HCT116 (cell line): Measurements from ENCODE around the gene HOXD13. TPM values are rescaled to one million over a fixed set of nuclear protein-coding genes. Genes with fewer than 3 reads are reported as not detected.

Experiments used
- ATAC-seq: fragments of 200-7000 bp; cut with Tn5 transposase; 2 replicates; pipeline ENCODE4 v1.9.1; 2020; ENCODE audit warnings: mild to moderate bottlenecking, moderate library complexity
- BruUV-seq: library from RNA; stranded (reverse); fragments of 400-500 nt; replicated peaks from 2 replicates; lab custom pipeline; 2021; lab: Mats Ljungman, UMichigan
- CTCF ChIA-PET: fragments of 300-600 bp; sonication (Branson Sonifier 250); formaldehyde crosslinking; loops from one replicate; lab custom pipeline; 2021; ENCODE audit warnings: antibody characterized with exemption; lab: Charles Lee
- POLR2A ChIA-PET: fragments of 300-600, 350-600 bp; sonication (Branson Sonifier 250); formaldehyde crosslinking; loops from one replicate; lab custom pipeline; 2021; ENCODE audit warnings: antibody characterized with exemption; lab: Charles Lee
- RAD21 ChIA-PET, 2 experiments: fragments of 300-600 bp; sonication (Branson Sonifier 250); formaldehyde crosslinking; loops; one replicate each; lab custom pipeline; 2023; ENCODE audit warnings: low total read pairs in 2 of 2; ENCODE audit not compliant: uncharacterized antibody in 2 of 2, unreplicated experiment in 2 of 2, low non-redundant PET in 1 of 2; lab: Charles Lee
- DNase-seq: peaks from one replicate; pipeline ENCODE4 v3.0.0-alpha.2; 2010; ENCODE audit warnings: low read depth, low spot score
- H2AFZ ChIP-seq: fragments of 200-600 bp; shearing (Covaris generic), sonication (generic); 2 replicates; pipeline ENCODE4 v1.6.1; 2017; ENCODE audit warnings: low read depth, mixed run types, mixed read lengths, antibody characterized with exemption, low read length; ENCODE audit not compliant: poor library complexity, severe bottlenecking
- H3K27ac ChIP-seq: 2 replicates; pipeline ENCODE4 v1.5.1; 2012; ENCODE audit warnings: low read depth, low read length
- H3K27me3 ChIP-seq: fragments of 200-600 bp; sonication (generic); 2 replicates; pipeline ENCODE4 v1.6.1; 2016; ENCODE audit warnings: mixed run types, low read length, mixed read lengths; ENCODE audit not compliant: insufficient read depth
- H3K36me3 ChIP-seq, 2 experiments: fragments of 200-500 bp in 1 of 2; fragments of 200-600 bp in 1 of 2; sonication (Bioruptor generic) in 1 of 2; sonication (generic) in 1 of 2; 2 replicates each; pipeline versions ENCODE4 v1.5.1 to v1.6.1; 2014 to 2016; ENCODE audit warnings: low read length in 2 of 2, inconsistent platforms in 1 of 2, mixed read lengths in 1 of 2, mixed run types in 1 of 2; ENCODE audit not compliant: insufficient read depth in 2 of 2, control insufficient read depth in 1 of 2
- H3K4me1 ChIP-seq, 2 experiments: fragments of 200-600 bp in 1 of 2; sonication (generic) in 1 of 2; 2 replicates each; pipeline versions ENCODE4 v1.5.1 to v1.6.1; 2012 to 2017; ENCODE audit warnings: low read length in 2 of 2, inconsistent platforms in 1 of 2, mild to moderate bottlenecking in 1 of 2, mixed read lengths in 1 of 2, mixed run types in 1 of 2, moderate library complexity in 1 of 2; ENCODE audit not compliant: insufficient read depth in 2 of 2, control insufficient read depth in 1 of 2
- H3K4me2 ChIP-seq: fragments of 200-600 bp; sonication (generic); 2 replicates; pipeline ENCODE4 v1.6.1; 2017; ENCODE audit warnings: mixed run types, low read length, mixed read lengths
- H3K4me3 ChIP-seq, 2 experiments: fragments of 200-600 bp in 1 of 2; sonication (generic) in 1 of 2; replicated peaks in 1 of 2; 2 replicates each; pipeline ENCODE4 v1.5.1; 2011 to 2016; ENCODE audit warnings: low read length in 2 of 2, control low read depth in 1 of 2, low read depth in 1 of 2, mild to moderate bottlenecking in 1 of 2, mixed read lengths in 1 of 2, mixed run types in 1 of 2
- H3K79me2 ChIP-seq: fragments of 200-600 bp; sonication (generic); 2 replicates; pipeline ENCODE4 v1.6.1; 2017; ENCODE audit warnings: mild to moderate bottlenecking, mixed run types, low read length, moderate library complexity, mixed read lengths; ENCODE audit not compliant: insufficient read depth
- H3K9ac ChIP-seq: fragments of 200-600 bp; sonication (generic); 2 replicates; pipeline ENCODE4 v1.6.1; 2016; ENCODE audit warnings: low read length, mixed read lengths
- H3K9me2 ChIP-seq: fragments of 200-600 bp; sonication (generic), shearing (Covaris generic); 2 replicates; pipeline ENCODE4 v1.6.1; 2017; ENCODE audit warnings: mixed run types, mild to moderate bottlenecking, moderate library complexity; ENCODE audit not compliant: insufficient read depth
- H3K9me3 ChIP-seq, 2 experiments: fragments of 200-500 bp in 1 of 2; fragments of 200-600 bp in 1 of 2; sonication (Bioruptor generic) in 1 of 2; sonication (generic) in 1 of 2; 2 replicates each; pipeline ENCODE4 v1.6.1; 2014 to 2017; ENCODE audit warnings: low read length in 2 of 2, mixed read lengths in 2 of 2, inconsistent platforms in 1 of 2, low read depth in 1 of 2, mild to moderate bottlenecking in 1 of 2, mixed run types in 1 of 2, moderate library complexity in 1 of 2; ENCODE audit not compliant: control insufficient read depth in 1 of 2, insufficient read depth in 1 of 2
- H4K20me1 ChIP-seq: fragments of 200-600 bp; sonication (generic), shearing (Covaris generic); 2 replicates; pipeline ENCODE4 v1.6.1; 2017; ENCODE audit warnings: mixed run types, mild to moderate bottlenecking, moderate library complexity; ENCODE audit not compliant: insufficient read depth
- CTCF ChIP-seq, 3 experiments: fragments of 200-600 bp in 1 of 3; sonication (generic) in 1 of 3; IDR thresholded peaks in 2 of 3; conservative IDR thresholded peaks in 1 of 3; 2 replicates each; pipeline ENCODE4 v1.5.1; 2012 to 2017; ENCODE audit warnings: low read depth in 2 of 3, low read length in 2 of 3, antibody characterized with exemption in 1 of 3, borderline replicate concordance in 1 of 3, control low read depth in 1 of 3, mild to moderate bottlenecking in 1 of 3, mixed read lengths in 1 of 3, mixed run types in 1 of 3, moderate library complexity in 1 of 3; ENCODE audit not compliant: insufficient read depth in 1 of 3
- ELF1 ChIP-seq: IDR thresholded peaks from 2 replicates; pipeline ENCODE4 v1.6.1; 2012; ENCODE audit warnings: low read depth, borderline replicate concordance
- EZH2 ChIP-seq: fragments of 200-600 bp; sonication (generic); IDR thresholded peaks from 2 replicates; pipeline ENCODE4 v1.6.1; 2017; ENCODE audit warnings: antibody characterized with exemption, mixed run types
- FOSL1 ChIP-seq: IDR thresholded peaks from 2 replicates; pipeline ENCODE4 v1.6.1; 2012; ENCODE audit warnings: low read depth
- JUND ChIP-seq: IDR thresholded peaks from 2 replicates; pipeline ENCODE4 v1.6.1; 2012
- MAX ChIP-seq: IDR thresholded peaks from 2 replicates; pipeline ENCODE4 v1.6.1; 2012
- SIN3A ChIP-seq: IDR thresholded peaks from 2 replicates; pipeline ENCODE4 v1.6.1; 2012; ENCODE audit warnings: low read depth
- SP1 ChIP-seq: IDR thresholded peaks from 2 replicates; pipeline ENCODE4 v1.6.1; 2012; ENCODE audit warnings: low read depth
- SRF ChIP-seq: IDR thresholded peaks from 2 replicates; pipeline ENCODE4 v1.6.1; 2012; ENCODE audit warnings: low read depth
- intact Hi-C: fragments of 100-400 bp; cut with micrococcal nuclease; formaldehyde crosslinking; loops from 2 replicates; pipeline ENCODE4 v1.10.0; 2022
- total RNA-seq: library from RNA; stranded (reverse); gene quantifications from one replicate; pipeline ENCODE4 v1.2.1, GENCODE V29; 2021; ENCODE audit not compliant: unreplicated experiment

HOXD13 gene
- total RNA-seq, 1 experiment from 2014 or later = not detected

GRCh38 chr2:176080540-176081375, 11.8 kb upstream of the HOXD13 start:
- Histone ChIP-seq H3K36me3 (no peaks in the 10 kb centered on the region), H3K27ac (no peak overlapping the region; the same call in 1 of the 2 replicates), H4K20me1 (no peaks in the 10 kb centered on the region), H3K9me3 (no peaks in the 10 kb centered on the region; a peak in 1 of 4 replicates), H3K9me2 (no peaks in the 10 kb centered on the region), H3K9ac (no peak overlapping the region), H3K4me1 (no peaks in the 10 kb centered on the region), H3K4me2 (peak overlapping the region; percentile 51), H3K27me3 (no peaks in the 10 kb centered on the region), H3K4me3 (no peak overlapping the region), H2AFZ (no peak overlapping the region), H3K79me2 (no peaks in the 10 kb centered on the region)
- intact Hi-C loops = loop anchor here (1.0 to 5.0 kb wide), 3 partner anchors 390 to 1383 kb away; no protein-coding TSS in a partner anchor
- DNase-seq = no peak
- TF ChIP-seq SP1 = no peak
- TF ChIP-seq MAX = 0 out of 2 replicates have a peak, but pooled peaks have one; percentile 35
- no peak for TF ChIP-seq CTCF (IDR thresholded peaks at IDR 0.05 in 2 of 3, conservative IDR thresholded peaks at IDR 0.05 in 1 of 3; ENCODE audit: borderline replicate concordance in 1 of 3, insufficient read depth in 1 of 3, low read depth in 2 of 3, low read length in 2 of 3)
- TF ChIP-seq SIN3A = no peak
- ChIA-PET RAD21 (no interaction called here), POLR2A (no interaction called here), CTCF (interaction anchor here (2.5 kb wide), 1 partner anchor 390 kb away, joined by 14 read pairs; no protein-coding TSS in a partner anchor)
- no peak for ATAC-seq
- no TSS peak for BruUV-seq

GRCh38 chr2:176081376-176081836, 11.1 kb upstream of the HOXD13 start:
- Histone ChIP-seq H3K27me3 (no peaks in the 10 kb centered on the region), H3K4me3 (no peak overlapping the region), H3K4me1 (no peaks in the 10 kb centered on the region), H3K9me2 (no peaks in the 10 kb centered on the region), H3K4me2 (no peak overlapping the region), H3K9ac (no peak overlapping the region), H3K36me3 (no peaks in the 10 kb centered on the region), H2AFZ (no peak overlapping the region), H4K20me1 (no peaks in the 10 kb centered on the region), H3K79me2 (no peaks in the 10 kb centered on the region), H3K9me3 (no peaks in the 10 kb centered on the region; a peak in 1 of 4 replicates), H3K27ac (no peak overlapping the region)
- intact Hi-C loops = loop anchor here (5.0 kb wide), 1 partner anchor 1384 kb away; no protein-coding TSS in a partner anchor
- DNase-seq = no peak
- ATAC-seq = no peak
- RAD21 ChIA-PET = no interaction called here
- POLR2A ChIA-PET = no interaction called here
- BruUV-seq = no TSS peak
- CTCF ChIA-PET = no interaction called here
- TF ChIP-seq FOSL1 (no peak), EZH2 (no peak), JUND (no peak), SRF (no peak), SP1 (no peak), ELF1 (no peak)
